Left ventricle myocardium inferior (tissue), 1 donor: Measurements from ENCODE around the gene ROCK2. TPM values are rescaled to one million over a fixed set of nuclear protein-coding genes. Genes with fewer than 3 reads are reported as not detected.

Experiments used
- DNase-seq: peaks from one replicate; pipeline ENCODE4 v3.0.0-alpha.2; 2020
- H3K27ac ChIP-seq: fragments of 200-600 bp; replicated peaks from 2 replicates; pipeline ENCODE4 v1.8.0; 2021
- H3K27me3 ChIP-seq: fragments of 200-600 bp; 2 replicates; pipeline ENCODE4 v1.8.0; 2021; ENCODE audit warnings: low read depth
- H3K36me3 ChIP-seq: fragments of 200-600 bp; 2 replicates; pipeline ENCODE4 v1.8.0; 2021
- H3K4me1 ChIP-seq: fragments of 200-600 bp; 2 replicates; pipeline ENCODE4 v1.8.0; 2021
- H3K4me3 ChIP-seq: fragments of 200-600 bp; 2 replicates; pipeline ENCODE4 v1.8.0; 2021; ENCODE audit warnings: mild to moderate bottlenecking, moderate library complexity
- H3K9me3 ChIP-seq: fragments of 200-600 bp; replicated peaks from 2 replicates; pipeline ENCODE4 v1.8.0; 2021
- intact Hi-C: fragments of 100-400 bp; cut with micrococcal nuclease; formaldehyde crosslinking; loops from one replicate; pipeline ENCODE4 v1.11.0; 2022
- total RNA-seq: library from RNA; stranded (reverse); fragmentation: NEBNext Ultra II Directional; extraction: Animal tissue kit (Norgen Biotek cat#: 25700); gene quantifications from one replicate; pipeline ENCODE4 v1.2.1, GENCODE V29; 2021
- TF ChIP-seq, protein P1 (sequence below): fragments of 200-600 bp; IDR thresholded peaks from 2 replicates; pipeline ENCODE4 v1.8.0; 2021; ENCODE audit warnings: antibody characterized with exemption, mild to moderate bottlenecking, borderline replicate concordance
- donor health status: DM: no; HTN: yes; CAD: no; lungs with severe emphysema.

The ROCK2 gene
- total RNA-seq, 1 donor from 2014 or later, result 30.2 TPM

DNA sequence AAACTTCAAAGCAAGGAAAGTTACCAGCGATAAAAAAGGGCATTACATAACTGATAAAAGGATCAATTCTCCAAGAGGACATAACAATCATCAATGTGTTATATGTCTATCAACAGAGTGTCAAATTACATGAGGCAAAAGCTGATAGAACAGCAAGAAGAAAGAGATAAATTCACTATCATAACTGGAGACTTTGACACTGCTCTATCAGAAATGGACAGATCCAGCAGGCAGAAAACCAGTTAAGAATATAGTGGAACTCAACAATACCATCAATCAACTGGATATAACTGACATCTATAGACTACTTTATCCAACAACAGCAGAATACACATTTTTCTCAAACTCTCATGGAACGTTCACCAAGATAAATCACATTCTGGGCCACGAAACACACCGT lies 65.0 kb downstream of the ROCK2 start:
- no peak for DNase-seq
- H3K27me3 ChIP-seq, result no peaks in the 10 kb centered on the region
- TF ChIP-seq, protein P1, sequence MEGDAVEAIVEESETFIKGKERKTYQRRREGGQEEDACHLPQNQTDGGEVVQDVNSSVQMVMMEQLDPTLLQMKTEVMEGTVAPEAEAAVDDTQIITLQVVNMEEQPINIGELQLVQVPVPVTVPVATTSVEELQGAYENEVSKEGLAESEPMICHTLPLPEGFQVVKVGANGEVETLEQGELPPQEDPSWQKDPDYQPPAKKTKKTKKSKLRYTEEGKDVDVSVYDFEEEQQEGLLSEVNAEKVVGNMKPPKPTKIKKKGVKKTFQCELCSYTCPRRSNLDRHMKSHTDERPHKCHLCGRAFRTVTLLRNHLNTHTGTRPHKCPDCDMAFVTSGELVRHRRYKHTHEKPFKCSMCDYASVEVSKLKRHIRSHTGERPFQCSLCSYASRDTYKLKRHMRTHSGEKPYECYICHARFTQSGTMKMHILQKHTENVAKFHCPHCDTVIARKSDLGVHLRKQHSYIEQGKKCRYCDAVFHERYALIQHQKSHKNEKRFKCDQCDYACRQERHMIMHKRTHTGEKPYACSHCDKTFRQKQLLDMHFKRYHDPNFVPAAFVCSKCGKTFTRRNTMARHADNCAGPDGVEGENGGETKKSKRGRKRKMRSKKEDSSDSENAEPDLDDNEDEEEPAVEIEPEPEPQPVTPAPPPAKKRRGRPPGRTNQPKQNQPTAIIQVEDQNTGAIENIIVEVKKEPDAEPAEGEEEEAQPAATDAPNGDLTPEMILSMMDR, result no peak
- H3K36me3 ChIP-seq, result peaks cover 22% of the 10 kb centered on the region
- no peak overlapping the region for H3K4me3 ChIP-seq
- no peak overlapping the region for H3K27ac ChIP-seq
- intact Hi-C loops, result no loop called here
- H3K4me1 ChIP-seq, result peaks cover 13% of the 10 kb centered on the region
- H3K9me3 ChIP-seq, result peaks cover 9% of the 10 kb centered on the region

DNA sequence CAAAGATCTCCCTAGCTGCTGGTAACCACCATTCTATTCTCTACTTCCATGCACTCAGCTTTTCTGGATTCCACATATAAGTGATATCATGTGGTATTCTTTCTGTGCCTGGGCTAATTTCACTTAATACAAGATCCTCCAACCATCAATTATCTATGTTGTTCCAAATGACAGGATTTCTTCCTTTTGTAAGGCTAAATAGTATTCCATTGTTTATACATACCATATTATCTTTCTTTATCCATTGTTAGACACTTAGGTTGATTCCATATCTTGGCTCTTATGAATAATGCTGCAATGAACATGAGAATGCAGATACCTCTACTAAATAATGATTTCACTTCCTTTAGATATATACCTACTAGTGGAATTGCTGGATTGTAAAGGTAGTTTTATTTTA lies 66.2 kb downstream of the ROCK2 start:
- no peak for DNase-seq
- TF ChIP-seq, protein P1, result no peak
- H3K27me3 ChIP-seq, result no peaks in the 10 kb centered on the region
- no peak overlapping the region for H3K27ac ChIP-seq
- H3K9me3 ChIP-seq, result no peaks in the 10 kb centered on the region
- H3K4me1 ChIP-seq, result peaks cover 13% of the 10 kb centered on the region
- peaks cover 13% of the 10 kb centered on the region for H3K36me3 ChIP-seq
- intact Hi-C loops, result no loop called here
- no peak overlapping the region for H3K4me3 ChIP-seq

DNA sequence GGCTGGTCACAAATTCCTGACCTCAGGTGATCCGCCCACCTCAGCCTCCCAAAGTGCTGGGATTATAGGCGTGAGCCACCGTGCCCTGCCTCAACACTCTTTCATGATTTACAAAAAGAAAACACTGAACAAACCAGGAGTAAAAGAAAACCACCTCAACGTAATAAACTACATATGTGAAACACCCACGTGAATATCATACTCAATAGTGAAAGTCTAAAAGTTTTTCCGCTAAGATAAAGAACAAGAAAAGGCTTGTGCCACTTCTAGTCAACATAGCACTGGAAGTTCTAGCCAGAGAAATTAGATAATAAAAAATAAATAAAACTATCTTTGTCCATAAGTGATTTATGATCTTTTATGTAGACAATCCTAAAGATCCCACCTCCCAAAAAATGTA lies 68.5 kb downstream of the ROCK2 start:
- Histone ChIP-seq H3K27me3 (no peaks in the 10 kb centered on the region), H3K27ac (no peak overlapping the region), H3K4me1 (peaks cover 13% of the 10 kb centered on the region), H3K4me3 (no peak overlapping the region), H3K9me3 (no peaks in the 10 kb centered on the region), H3K36me3 (peaks cover 13% of the 10 kb centered on the region)
- no peak for DNase-seq
- intact Hi-C loops, result no loop called here
- TF ChIP-seq, protein P1, result no peak

DNA sequence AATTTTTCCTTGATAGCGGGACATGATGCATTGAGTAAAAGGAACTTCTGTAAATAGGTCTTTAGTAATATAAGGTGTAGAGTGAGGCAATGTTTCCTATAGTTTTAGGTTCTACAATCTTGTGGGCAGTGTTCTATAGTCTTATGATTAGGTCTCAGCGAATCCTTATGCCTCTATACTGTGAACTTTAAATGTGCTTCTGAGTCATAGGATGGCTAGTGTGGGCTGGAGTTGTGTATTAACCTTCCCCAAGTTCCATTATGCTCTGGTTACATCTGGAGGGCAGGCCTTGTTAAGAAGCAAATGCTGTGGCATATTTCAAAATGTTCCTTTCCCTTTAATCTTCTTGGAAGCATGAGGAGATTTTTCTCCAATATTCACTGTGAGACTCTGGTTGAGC lies 73.5 kb downstream of the ROCK2 start:
- intact Hi-C loops, result no loop called here
- Histone ChIP-seq H3K4me1 (peaks cover under 1% of the 10 kb centered on the region), H3K27ac (no peak overlapping the region), H3K9me3 (no peaks in the 10 kb centered on the region), H3K4me3 (no peak overlapping the region), H3K36me3 (no peaks in the 10 kb centered on the region), H3K27me3 (no peaks in the 10 kb centered on the region)
- DNase-seq, result no peak
- TF ChIP-seq, protein P1, result no peak

DNA sequence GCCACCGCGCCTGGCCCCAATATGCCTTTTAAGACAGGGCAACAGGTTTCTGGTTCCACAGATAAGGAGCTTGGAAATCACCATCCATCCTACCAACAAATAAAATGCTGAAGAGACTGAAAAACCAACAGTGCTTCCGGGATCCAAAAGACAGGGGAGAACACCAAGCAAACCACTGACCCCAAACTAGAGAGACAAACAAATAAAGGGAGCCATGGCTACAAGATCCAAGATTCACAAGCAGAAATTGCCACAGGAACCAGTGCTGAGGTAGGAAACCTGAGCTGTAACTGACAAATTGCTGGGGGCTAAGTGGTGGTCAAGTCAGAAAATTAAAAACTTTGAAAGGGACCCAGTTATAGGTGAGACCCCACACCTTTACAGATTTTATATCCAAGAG lies 76.5 kb downstream of the ROCK2 start:
- Histone ChIP-seq H3K4me3 (no peak overlapping the region), H3K36me3 (no peaks in the 10 kb centered on the region), H3K27ac (no peak overlapping the region), H3K27me3 (no peaks in the 10 kb centered on the region), H3K9me3 (no peaks in the 10 kb centered on the region), H3K4me1 (peaks cover 13% of the 10 kb centered on the region)
- intact Hi-C loops, result no loop called here
- DNase-seq, result no peak
- TF ChIP-seq, protein P1, result no peak

DNA sequence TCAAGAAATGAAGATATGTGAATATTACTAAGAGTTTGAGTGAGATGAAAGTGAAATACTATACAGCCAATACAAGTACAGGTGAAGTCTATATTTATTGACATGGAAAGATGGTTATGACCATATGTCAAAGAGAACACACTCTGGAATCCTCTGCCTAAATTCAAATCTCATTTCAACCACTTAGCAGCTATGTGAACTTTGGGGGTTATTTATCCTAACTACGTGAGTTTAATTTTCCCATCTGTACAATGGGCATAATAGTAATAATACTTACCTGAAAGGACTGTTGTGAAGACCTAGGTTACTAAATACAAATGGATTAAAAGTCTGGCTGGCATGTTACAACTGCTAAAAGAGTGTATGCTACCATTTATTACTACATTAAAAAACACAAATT lies 79.6 kb downstream of the ROCK2 start:
- H3K27ac ChIP-seq, result no peak overlapping the region
- TF ChIP-seq, protein P1, result no peak
- H3K4me1 ChIP-seq, result peaks cover 22% of the 10 kb centered on the region
- H3K36me3 ChIP-seq, result no peaks in the 10 kb centered on the region
- H3K4me3 ChIP-seq, result no peak overlapping the region
- no peaks in the 10 kb centered on the region for H3K9me3 ChIP-seq
- DNase-seq, result no peak
- H3K27me3 ChIP-seq, result no peaks in the 10 kb centered on the region
- intact Hi-C loops, result no loop called here
